NCI-H2107 treated with DMSO at 0.1 percent for 48 hours (cell line): ENCODE data around the gene GGTLC1.
"Not testable (repeated sequence)": the region's sequence is repeated elsewhere in the genome, so short reads cannot be mapped to it uniquely, and the experiment has no call there.

Experiments used
- DNase-seq: peaks from one replicate; lab custom pipeline; 2025; ENCODE audit not compliant: unreplicated experiment; lab: John Stamatoyannopoulos, UW

Gene GGTLC1

DNA sequence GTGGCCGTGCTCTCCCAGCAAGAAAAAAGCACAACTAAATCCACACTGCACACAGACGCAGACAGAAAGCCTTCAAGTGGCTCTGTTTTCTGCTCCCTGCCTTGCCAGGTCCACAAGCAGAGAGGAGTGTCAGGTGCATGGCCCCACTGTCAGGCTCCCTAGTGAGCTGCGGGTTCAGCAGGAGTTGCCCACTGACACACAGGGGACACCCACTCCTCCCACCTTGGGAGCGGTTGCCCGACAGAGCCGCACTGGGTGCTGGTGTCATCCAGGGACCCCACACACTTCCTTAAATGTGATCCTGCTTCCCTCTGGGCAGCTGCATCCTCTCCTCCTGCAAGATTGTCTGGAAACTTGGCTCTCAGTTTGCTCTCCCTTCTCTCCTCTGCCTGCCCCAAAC is 6.7 kb upstream of the GGTLC1 start:
- not testable (repeated sequence) for DNase-seq

GRCh38 chr20:23994001-23994633 is 5.5 kb upstream of the GGTLC1 start:
- not testable (repeated sequence) for DNase-seq

DNA sequence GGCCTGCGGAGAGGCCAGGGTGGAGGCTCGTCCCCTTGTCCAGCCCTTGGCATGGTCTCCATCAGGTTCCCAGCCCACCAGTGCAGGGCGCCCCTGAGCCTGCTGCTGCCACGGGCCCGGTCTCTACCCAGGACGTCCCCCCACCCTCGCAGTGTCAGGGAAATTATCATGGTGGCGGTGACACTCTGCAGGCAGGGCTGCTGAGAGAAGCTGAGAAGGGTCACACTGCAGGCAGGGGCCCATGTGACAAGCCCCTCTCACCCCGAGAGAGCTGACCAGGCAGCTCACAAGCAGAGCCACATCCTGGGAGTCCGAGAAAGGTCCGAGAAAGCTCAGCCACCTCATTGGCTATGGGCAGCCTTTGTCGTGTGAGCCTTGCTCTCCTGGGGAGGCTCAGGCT is 4.9 kb upstream of the GGTLC1 start:
- DNase-seq: not testable (repeated sequence)

DNA sequence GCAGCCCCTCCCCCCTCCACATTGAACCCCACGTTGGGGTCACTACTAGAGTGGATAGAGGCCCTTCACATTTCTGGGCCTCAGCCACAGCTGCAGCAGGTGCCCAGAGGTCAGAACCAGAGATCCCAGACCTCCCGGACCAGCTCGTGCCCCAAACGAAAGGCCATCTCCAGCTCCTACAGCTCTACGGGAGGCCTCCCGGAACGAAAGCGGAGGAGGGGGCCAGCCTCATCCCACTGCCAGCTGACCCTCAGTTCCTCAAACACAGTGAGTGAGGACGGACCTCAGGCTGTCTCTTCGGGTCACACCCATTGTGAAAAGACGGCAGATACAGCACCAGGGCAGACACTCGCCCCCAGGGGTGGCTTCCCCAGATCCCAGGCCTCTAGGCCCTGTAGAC is 1.7 kb upstream of the GGTLC1 start:
- not testable (repeated sequence) for DNase-seq

DNA sequence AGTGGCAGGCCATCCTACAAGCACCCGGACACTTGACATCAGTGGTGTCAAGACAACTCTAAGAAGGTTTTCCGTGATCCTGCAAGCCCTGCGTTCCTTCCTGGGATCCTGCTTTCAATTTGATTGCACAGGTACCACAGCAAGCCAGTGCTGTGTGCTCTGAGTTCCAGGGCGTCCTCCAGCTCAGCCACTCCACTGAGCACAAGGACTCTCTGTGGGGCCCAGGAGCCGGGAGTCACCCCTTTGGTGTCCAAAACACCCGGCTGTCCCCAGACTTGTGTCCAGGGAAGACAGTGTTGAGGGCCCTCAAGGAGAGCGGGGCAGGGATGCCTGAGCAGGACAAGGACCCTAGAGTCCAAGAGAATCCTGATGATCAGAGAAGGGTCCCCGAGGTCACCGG is 387 bp upstream of the GGTLC1 start:
- not testable (repeated sequence) for DNase-seq

- not testable (repeated sequence) for DNase-seq
Measured at GRCh38 chr20:23986716-23987115, 1.9 kb downstream of the GGTLC1 start.

DNA sequence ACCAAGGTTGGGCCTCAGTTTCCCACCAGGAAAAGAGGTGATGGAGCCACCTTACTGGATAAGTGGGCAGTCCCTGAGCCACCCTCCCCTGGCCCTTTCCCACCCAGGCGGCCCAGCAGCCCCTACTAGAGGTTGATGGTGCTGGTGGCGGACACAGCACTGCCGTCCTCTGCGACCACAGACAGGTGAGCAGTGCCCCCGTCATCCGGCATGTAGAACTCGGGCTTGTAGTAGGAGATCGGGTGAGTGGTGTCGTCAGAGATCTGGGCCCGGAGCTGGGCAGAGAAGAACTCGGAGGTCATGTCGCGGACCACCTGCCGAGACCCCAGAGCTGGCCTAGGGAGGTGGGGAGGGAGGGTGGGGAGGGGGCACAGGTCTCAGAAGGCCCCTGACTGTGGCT is 2.3 kb downstream of the GGTLC1 start:
- not testable (repeated sequence) for DNase-seq

GRCh38 chr20:23985790-23986225 is 2.8 kb downstream of the GGTLC1 start:
- DNase-seq: not testable (repeated sequence)

DNA sequence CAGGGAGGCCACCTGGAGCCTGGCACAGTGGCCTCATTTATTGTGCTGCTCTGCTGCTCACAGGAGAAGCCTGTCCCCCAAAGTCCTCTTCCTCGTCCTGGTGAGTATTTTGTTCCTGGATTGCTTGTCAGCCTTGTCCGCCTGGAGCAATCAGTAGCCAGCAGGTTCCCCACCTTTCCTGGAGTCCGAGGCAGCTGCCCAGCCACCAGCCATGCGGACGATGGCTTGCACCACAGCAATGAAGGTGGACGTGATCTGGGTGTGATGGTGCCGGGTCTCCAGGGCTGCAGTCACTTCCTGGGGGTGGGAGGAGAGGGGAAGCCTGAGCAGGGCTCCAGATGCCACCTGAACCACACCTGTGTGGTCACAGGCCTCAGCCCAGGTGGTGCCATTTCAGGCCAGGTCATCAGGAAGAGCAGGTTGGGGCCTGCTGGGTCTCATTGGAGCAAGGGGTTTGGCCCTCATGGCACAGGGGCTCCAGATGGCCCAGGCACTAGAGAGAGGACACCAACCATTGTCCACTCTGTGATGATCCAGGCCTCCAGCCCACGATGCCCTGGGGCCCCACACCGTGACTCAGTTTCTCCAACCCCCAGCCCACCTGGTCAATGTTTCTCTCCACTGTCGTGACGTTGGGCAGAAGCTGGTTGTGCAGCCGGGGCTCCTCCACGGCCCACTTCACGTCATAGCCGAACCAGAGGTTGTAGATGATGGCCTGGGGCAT is 3.4 kb downstream of the GGTLC1 start:
- DNase-seq: not testable (repeated sequence)

- not testable (repeated sequence) for DNase-seq
Measured at GRCh38 chr20:23984476-23985023, 4.0 kb downstream of the GGTLC1 start.

DNA sequence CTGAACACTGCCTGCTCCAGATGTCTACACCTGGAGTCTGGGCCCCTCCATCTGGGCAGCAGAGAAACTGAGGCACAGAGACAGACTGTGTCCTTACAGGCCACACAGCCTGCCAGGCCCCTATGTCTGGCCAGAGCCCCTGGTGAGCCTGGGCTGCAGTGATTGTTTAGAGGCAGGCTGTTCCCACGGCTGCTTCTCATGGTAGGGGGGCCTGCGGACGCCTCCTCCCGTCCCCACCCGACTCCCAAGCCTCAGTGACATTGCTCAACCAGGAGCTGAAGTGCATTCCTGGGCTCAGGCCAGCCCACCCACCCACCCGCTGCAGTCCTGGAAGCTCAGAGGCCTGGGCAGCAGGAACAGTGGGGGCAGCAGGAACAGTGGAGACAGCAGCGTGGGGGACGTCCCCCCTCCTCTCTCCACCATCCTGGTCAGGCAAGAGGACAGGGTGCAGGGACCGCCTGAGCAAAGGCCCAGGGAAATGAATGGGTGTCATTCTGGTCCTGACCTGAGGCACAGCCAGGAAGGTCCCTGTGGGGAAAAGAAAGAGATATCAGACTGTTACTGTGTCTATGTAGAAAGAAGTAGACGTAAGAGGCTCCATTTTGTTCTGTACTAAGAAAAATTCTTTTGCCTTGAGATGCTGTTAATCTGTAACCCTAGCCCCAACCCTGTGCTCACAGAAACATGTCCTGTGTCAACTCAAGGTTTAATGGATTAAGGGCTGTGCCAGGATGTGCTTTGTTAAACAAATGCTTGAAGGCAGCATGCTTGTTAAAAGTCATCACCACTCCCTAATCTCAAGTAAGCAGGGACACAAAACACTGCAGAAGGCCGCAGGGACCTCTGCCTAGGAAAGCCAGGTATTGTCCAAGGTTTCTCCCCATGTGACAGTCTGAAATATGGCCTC is 6.2 kb downstream of the GGTLC1 start:
- not testable (repeated sequence) for DNase-seq

GRCh38 chr20:23981526-23981925 is 7.1 kb downstream of the GGTLC1 start:
- DNase-seq: not testable (repeated sequence)

DNA sequence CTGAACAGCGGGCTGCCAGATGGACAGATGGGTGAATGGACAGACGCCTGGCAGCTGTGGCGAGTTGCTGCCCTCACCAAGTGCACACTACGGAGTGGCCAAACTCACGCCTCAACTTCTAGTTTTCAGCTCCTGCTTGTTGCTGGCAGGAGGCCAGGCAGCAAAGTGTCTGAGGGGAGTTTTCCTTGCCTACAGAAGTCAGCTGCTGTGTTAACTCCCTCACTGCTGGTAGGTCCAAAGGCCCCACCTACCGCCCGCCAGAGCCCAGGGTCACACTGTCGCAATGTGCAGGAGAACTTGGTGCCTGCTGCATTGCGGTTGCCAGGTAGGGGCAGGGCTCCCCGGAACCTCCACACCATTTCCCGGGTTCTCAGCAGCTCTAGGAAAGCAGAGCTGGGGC is 7.6 kb downstream of the GGTLC1 start:
- not testable (repeated sequence) for DNase-seq

DNA sequence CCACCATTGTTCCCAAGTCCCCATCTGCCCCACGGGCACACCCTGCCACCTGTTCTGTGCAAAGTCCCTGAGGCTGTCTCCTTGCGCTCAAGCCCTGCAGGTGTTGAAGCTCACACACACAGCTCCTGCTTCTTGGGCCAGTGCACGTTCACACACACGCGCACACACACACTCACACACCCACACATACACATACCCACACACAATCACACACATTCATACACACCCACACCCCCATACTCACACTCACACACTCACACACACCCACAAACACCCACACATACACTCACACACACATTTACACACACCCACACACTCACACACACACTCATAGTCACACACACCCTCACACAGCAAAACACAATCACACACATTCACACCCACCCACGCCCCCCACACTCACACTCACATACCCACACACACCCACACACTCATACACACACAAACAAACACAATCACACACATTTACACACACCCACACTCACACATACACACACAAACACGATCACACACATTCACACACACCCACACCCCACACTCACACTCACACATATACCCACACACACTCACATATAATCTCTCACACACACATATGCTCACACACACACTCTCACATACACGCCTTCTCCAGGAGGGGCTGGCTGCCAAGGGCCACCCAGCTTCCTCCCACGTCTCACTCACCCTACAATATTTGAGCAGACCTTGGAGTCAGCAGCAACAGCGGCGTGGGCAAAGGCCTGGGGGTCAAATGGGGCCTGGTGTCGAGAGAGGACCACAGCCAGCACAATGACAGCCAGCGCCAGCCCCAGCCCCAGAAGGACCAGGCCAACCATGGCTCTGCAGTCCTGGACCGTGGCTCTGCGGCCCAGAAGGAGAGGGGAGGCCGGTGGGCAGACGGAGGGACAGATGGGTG is 8.4 kb downstream of the GGTLC1 start:
- not testable (repeated sequence) for DNase-seq

DNA sequence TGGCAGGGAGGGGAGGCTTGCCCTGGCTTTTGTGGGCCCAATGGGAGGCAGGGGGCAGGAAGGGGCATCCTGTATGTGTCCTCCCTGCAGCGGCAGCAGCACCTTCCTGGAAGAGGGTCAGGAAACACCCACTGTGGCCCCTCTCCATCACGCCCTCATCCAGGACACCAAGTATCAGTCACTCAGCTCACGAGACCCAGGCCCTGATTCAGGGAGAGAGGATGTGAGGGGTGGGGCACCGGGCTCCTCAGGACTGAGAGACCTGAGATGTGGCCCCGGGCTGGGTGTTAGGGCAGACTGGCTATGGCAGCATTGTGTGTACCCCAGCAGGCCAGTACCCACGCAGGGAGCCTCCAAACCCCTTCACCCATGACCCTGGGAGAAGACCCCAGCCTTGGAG is 9.2 kb downstream of the GGTLC1 start:
- DNase-seq: not testable (repeated sequence)

GRCh38 chr20:23978457-23978856 is 10.1 kb downstream of the GGTLC1 start:
- DNase-seq: not testable (repeated sequence)

GRCh38 chr20:23974966-23975365 is 13.6 kb downstream of the GGTLC1 start:
- no peak for DNase-seq

GRCh38 chr20:23971310-23971709 is 17.3 kb downstream of the GGTLC1 start:
- DNase-seq: no peak

- no peak for DNase-seq
Measured at GRCh38 chr20:23970049-23970448, 18.5 kb downstream of the GGTLC1 start.

DNA sequence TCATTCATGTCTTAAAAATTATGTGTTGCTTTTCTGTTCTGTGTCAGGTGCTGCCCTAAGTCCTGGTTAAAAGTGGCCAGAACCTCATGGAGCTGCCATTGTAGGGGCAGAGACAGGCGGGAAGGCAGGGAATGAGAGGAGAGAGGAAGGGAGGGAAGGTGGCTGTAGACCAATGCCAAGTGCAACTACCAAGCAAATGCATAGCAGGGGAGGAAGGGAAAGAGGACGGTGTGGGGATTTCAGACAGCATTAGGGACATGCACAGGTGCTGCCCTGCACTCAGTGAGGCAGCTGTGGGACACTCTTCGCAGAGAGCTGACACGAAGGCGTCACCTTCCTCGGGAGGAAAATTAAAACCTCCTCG is 21.0 kb downstream of the GGTLC1 start:
- no peak for DNase-seq
